GM13976 (cell line): ENCODE data around the gene ZNF454.

ENCODE experiments used
- DNase-seq: peaks from one replicate; pipeline ENCODE4 v3.0.0; 2012; ENCODE audit warnings: low spot score
- CTCF ChIP-seq: IDR thresholded peaks from 2 replicates; pipeline ENCODE4 v1.5.1; 2012; ENCODE audit warnings: borderline replicate concordance, mild to moderate bottlenecking; ENCODE audit not compliant: insufficient read depth; ENCODE audit errors: extremely low read depth, missing control alignments, control extremely low read depth
- in situ Hi-C: fragments of 300-500 bp; cut with MboI; formaldehyde crosslinking; loops from one replicate; pipeline ENCODE4 v1.12.0; 2022; ENCODE audit warnings: low sequenced_read_pairs, mixed read lengths, inconsistent platforms; ENCODE audit not compliant: unreplicated experiment

The ZNF454 gene

GRCh38 chr5:179006564-179006963 is 65.6 kb downstream of the ZNF454 start:
- no peak for TF ChIP-seq CTCF
- in situ Hi-C loops, result no loop called here
- no peak for DNase-seq

- no peak for DNase-seq
- in situ Hi-C loops, result no loop called here
- TF ChIP-seq CTCF, result no peak
Measured at GRCh38 chr5:179008667-179009066, 67.7 kb downstream of the ZNF454 start.
